ENCODE results near the gene PLD2.
"Not testable (repeated sequence)": the region's sequence is repeated elsewhere in the genome, so short reads cannot be mapped to it uniquely, and the experiment has no call there.

The PLD2 gene

GRCh38 chr17:4859816-4860625 lies 53.1 kb downstream of the PLD2 start:
- no peak for TF ChIP-seq CTCF (conservative IDR thresholded peaks at IDR 0.05; ENCODE audit: control insufficient read depth, insufficient read depth, low read depth, low read length)
- DNase-seq (ENCODE audit: low read depth): no peak
- H3K4me3 ChIP-seq (ENCODE audit: control insufficient read depth, low read depth, low read length): no peak overlapping the region

GRCh38 chr17:4860651-4861050 lies 53.7 kb downstream of the PLD2 start:
- no peak for TF ChIP-seq CTCF (conservative IDR thresholded peaks at IDR 0.05; ENCODE audit: control insufficient read depth, insufficient read depth, low read depth, low read length)
- H3K4me3 ChIP-seq (ENCODE audit: control insufficient read depth, low read depth, low read length): no peak overlapping the region
- DNase-seq (ENCODE audit: low read depth): no peak

- H3K4me3 ChIP-seq (ENCODE audit: control insufficient read depth, low read depth, low read length): no peak overlapping the region
- DNase-seq (ENCODE audit: low read depth): no peak
- no peak for TF ChIP-seq CTCF (conservative IDR thresholded peaks at IDR 0.05; ENCODE audit: control insufficient read depth, insufficient read depth, low read depth, low read length)
Observed at GRCh38 chr17:4861052-4861451, 54.1 kb downstream of the PLD2 start.

- TF ChIP-seq CTCF (conservative IDR thresholded peaks at IDR 0.05; ENCODE audit: control insufficient read depth, insufficient read depth, low read depth, low read length): no peak
- DNase-seq (ENCODE audit: low read depth): no peak
- H3K4me3 ChIP-seq (ENCODE audit: control insufficient read depth, low read depth, low read length): no peak overlapping the region
Observed at GRCh38 chr17:4862720-4863119, 55.8 kb downstream of the PLD2 start.

- TF ChIP-seq CTCF (conservative IDR thresholded peaks at IDR 0.05; ENCODE audit: control insufficient read depth, insufficient read depth, low read depth, low read length): no peak
- DNase-seq (ENCODE audit: low read depth): no peak
- no peak overlapping the region for H3K4me3 ChIP-seq (ENCODE audit: control insufficient read depth, low read depth, low read length)
Observed at GRCh38 chr17:4863321-4863720, 56.4 kb downstream of the PLD2 start.

GRCh38 chr17:4867535-4867934 lies 60.6 kb downstream of the PLD2 start:
- DNase-seq (ENCODE audit: low read depth); H3K4me3 ChIP-seq (ENCODE audit: control insufficient read depth, low read depth, low read length): not testable (repeated sequence)

- DNase-seq (ENCODE audit: low read depth); H3K4me3 ChIP-seq (ENCODE audit: control insufficient read depth, low read depth, low read length): not testable (repeated sequence)
Observed at GRCh38 chr17:4869058-4869998, 62.4 kb downstream of the PLD2 start.
